Mucosa of stomach (tissue), 1 donor: ENCODE data around the gene MESD.

ENCODE experiments used
- H3K27me3 ChIP-seq: one replicate; pipeline ENCODE4 v1.7.0; 2013; ENCODE audit warnings: mild to moderate bottlenecking, low read length; ENCODE audit not compliant: control insufficient read depth, insufficient read depth
- H3K36me3 ChIP-seq: one replicate; pipeline ENCODE4 v1.7.0; 2013; ENCODE audit warnings: low read length; ENCODE audit not compliant: control insufficient read depth, insufficient read depth
- H3K4me1 ChIP-seq: one replicate; pipeline ENCODE4 v1.7.0; 2013; ENCODE audit warnings: mild to moderate bottlenecking, low read length; ENCODE audit not compliant: control insufficient read depth, insufficient read depth
- H3K4me3 ChIP-seq: one replicate; pipeline ENCODE4 v1.7.0; 2013; ENCODE audit warnings: low read length
- H3K9ac ChIP-seq: one replicate; pipeline ENCODE4 v1.7.0; 2013; ENCODE audit warnings: mild to moderate bottlenecking, low read length, moderate library complexity
- H3K9me3 ChIP-seq: one replicate; pipeline ENCODE4 v1.7.0; 2013; ENCODE audit warnings: mild to moderate bottlenecking, low read length, moderate library complexity; ENCODE audit not compliant: control insufficient read depth
- donor health status: Pancreatic carcinoma.

The MESD gene

GRCh38 chr15:80921736-80922410 lies 67.7 kb downstream of the MESD start:
- Histone ChIP-seq H3K4me1 (no peaks in the 10 kb centered on the region), H3K36me3 (no peaks in the 10 kb centered on the region), H3K9ac (no peak overlapping the region), H3K4me3 (no peak overlapping the region), H3K9me3 (no peaks in the 10 kb centered on the region), H3K27me3 (no peaks in the 10 kb centered on the region)

- H3K4me3 ChIP-seq: no peak overlapping the region
- H3K36me3 ChIP-seq: no peaks in the 10 kb centered on the region
- no peaks in the 10 kb centered on the region for H3K4me1 ChIP-seq
- no peaks in the 10 kb centered on the region for H3K27me3 ChIP-seq
- no peaks in the 10 kb centered on the region for H3K9me3 ChIP-seq
- H3K9ac ChIP-seq: no peak overlapping the region
Measured at GRCh38 chr15:80920271-80920699, 69.3 kb downstream of the MESD start.

- no peak overlapping the region for H3K9ac ChIP-seq
- H3K36me3 ChIP-seq: no peaks in the 10 kb centered on the region
- no peaks in the 10 kb centered on the region for H3K4me1 ChIP-seq
- H3K4me3 ChIP-seq: no peak overlapping the region
- H3K27me3 ChIP-seq: no peaks in the 10 kb centered on the region
- H3K9me3 ChIP-seq: no peaks in the 10 kb centered on the region
Measured at GRCh38 chr15:80918196-80918783, 71.3 kb downstream of the MESD start.

- Histone ChIP-seq H3K9ac (no peak overlapping the region), H3K4me1 (no peaks in the 10 kb centered on the region), H3K36me3 (no peaks in the 10 kb centered on the region), H3K9me3 (no peaks in the 10 kb centered on the region), H3K4me3 (no peak overlapping the region), H3K27me3 (no peaks in the 10 kb centered on the region)
Measured at GRCh38 chr15:80916056-80916455, 73.6 kb downstream of the MESD start.

- H3K9ac ChIP-seq: no peak overlapping the region
- H3K36me3 ChIP-seq: no peaks in the 10 kb centered on the region
- H3K27me3 ChIP-seq: no peaks in the 10 kb centered on the region
- no peaks in the 10 kb centered on the region for H3K4me1 ChIP-seq
- no peak overlapping the region for H3K4me3 ChIP-seq
- H3K9me3 ChIP-seq: no peaks in the 10 kb centered on the region
Measured at GRCh38 chr15:80915472-80915871, 74.1 kb downstream of the MESD start.

- no peaks in the 10 kb centered on the region for H3K9me3 ChIP-seq
- no peak overlapping the region for H3K9ac ChIP-seq
- no peaks in the 10 kb centered on the region for H3K36me3 ChIP-seq
- H3K4me1 ChIP-seq: no peaks in the 10 kb centered on the region
- no peak overlapping the region for H3K4me3 ChIP-seq
- no peaks in the 10 kb centered on the region for H3K27me3 ChIP-seq
Measured at GRCh38 chr15:80913541-80913940, 76.1 kb downstream of the MESD start.

- H3K27me3 ChIP-seq: no peaks in the 10 kb centered on the region
- H3K36me3 ChIP-seq: no peaks in the 10 kb centered on the region
- H3K9ac ChIP-seq: no peak overlapping the region
- no peaks in the 10 kb centered on the region for H3K4me1 ChIP-seq
- H3K9me3 ChIP-seq: no peaks in the 10 kb centered on the region
- H3K4me3 ChIP-seq: no peak overlapping the region
Measured at GRCh38 chr15:80912673-80913072, 76.9 kb downstream of the MESD start.

GRCh38 chr15:80911821-80912220 lies 77.8 kb downstream of the MESD start:
- no peaks in the 10 kb centered on the region for H3K27me3 ChIP-seq
- no peaks in the 10 kb centered on the region for H3K9me3 ChIP-seq
- H3K4me3 ChIP-seq: no peak overlapping the region
- H3K36me3 ChIP-seq: no peaks in the 10 kb centered on the region
- no peaks in the 10 kb centered on the region for H3K4me1 ChIP-seq
- no peak overlapping the region for H3K9ac ChIP-seq

GRCh38 chr15:80906159-80906766 lies 83.4 kb downstream of the MESD start:
- no peaks in the 10 kb centered on the region for H3K4me1 ChIP-seq
- no peak overlapping the region for H3K4me3 ChIP-seq
- H3K9ac ChIP-seq: no peak overlapping the region
- no peaks in the 10 kb centered on the region for H3K36me3 ChIP-seq
- no peaks in the 10 kb centered on the region for H3K27me3 ChIP-seq
- no peaks in the 10 kb centered on the region for H3K9me3 ChIP-seq

- Histone ChIP-seq H3K9me3 (no peaks in the 10 kb centered on the region), H3K36me3 (no peaks in the 10 kb centered on the region), H3K27me3 (no peaks in the 10 kb centered on the region), H3K4me1 (no peaks in the 10 kb centered on the region), H3K4me3 (no peak overlapping the region), H3K9ac (no peak overlapping the region)
Measured at GRCh38 chr15:80904998-80905397, 84.6 kb downstream of the MESD start.

- Histone ChIP-seq H3K27me3 (no peaks in the 10 kb centered on the region), H3K36me3 (no peaks in the 10 kb centered on the region), H3K9me3 (no peaks in the 10 kb centered on the region), H3K4me1 (no peaks in the 10 kb centered on the region), H3K4me3 (no peak overlapping the region), H3K9ac (no peak overlapping the region)
Measured at GRCh38 chr15:80902298-80902801, 87.3 kb downstream of the MESD start.

- Histone ChIP-seq H3K9ac (no peak overlapping the region), H3K9me3 (no peaks in the 10 kb centered on the region), H3K4me3 (no peak overlapping the region), H3K4me1 (no peaks in the 10 kb centered on the region), H3K27me3 (no peaks in the 10 kb centered on the region), H3K36me3 (no peaks in the 10 kb centered on the region)
Measured at GRCh38 chr15:80898040-80898439, 91.6 kb downstream of the MESD start.
